ENCODE data around the gene ERC2.

ERC2 gene

DNA sequence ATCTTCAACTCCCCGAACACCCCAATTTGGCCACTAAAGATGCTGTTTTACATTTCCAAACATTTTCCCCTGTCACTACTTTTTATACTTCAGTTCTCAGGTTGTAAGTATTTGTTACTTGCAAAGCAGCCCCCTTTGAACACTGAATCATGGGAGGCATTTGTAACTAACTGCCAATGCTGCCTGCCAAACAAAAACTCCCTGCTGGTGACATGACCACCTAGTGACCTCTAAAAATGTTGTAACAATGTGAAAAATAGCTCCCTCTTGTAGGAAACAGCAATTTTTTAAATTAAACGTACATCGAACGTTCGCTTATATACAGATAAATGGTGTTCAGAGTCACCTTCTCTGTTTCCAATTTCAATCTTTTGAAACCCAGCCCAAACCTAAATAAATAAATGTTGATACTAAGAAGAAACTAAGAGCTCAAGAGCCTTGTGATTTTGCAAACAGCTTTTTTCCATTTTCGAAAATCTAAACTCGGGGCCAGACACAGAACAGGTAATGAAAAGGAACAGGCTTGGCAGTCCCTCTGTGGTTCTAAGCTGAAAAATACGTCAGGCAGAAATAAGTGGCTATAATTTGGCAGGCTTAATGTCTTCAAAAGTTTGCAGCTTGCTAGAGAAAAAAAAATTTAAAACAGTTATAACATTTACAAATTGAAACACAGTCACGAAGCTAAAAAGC, 712.6 kb downstream of the ERC2 start:
- H3K36me3 ChIP-seq (ENCODE audit: control insufficient read depth in 2 of 2, insufficient read depth in 1 of 2, low read length in 2 of 2) = no peaks in the 10 kb centered on the region
- ChIA-PET POLR2A (no interaction called here), CTCF (interaction anchor here (0.6 to 0.9 kb wide), 2 partner anchors 9 to 806 kb away, joined by 4 read pairs; no protein-coding TSS in a partner anchor)
- H3K4me3 ChIP-seq (ENCODE audit: low read depth, low read length) = no peak overlapping the region
- H3K4me1 ChIP-seq (ENCODE audit: control insufficient read depth, insufficient read depth, low read length) = no peaks in the 10 kb centered on the region
- no peak for TF ChIP-seq KLF16 (tag by site-specific recombination; IDR thresholded peaks at IDR 0.05)
- TF ChIP-seq, protein P1, sequence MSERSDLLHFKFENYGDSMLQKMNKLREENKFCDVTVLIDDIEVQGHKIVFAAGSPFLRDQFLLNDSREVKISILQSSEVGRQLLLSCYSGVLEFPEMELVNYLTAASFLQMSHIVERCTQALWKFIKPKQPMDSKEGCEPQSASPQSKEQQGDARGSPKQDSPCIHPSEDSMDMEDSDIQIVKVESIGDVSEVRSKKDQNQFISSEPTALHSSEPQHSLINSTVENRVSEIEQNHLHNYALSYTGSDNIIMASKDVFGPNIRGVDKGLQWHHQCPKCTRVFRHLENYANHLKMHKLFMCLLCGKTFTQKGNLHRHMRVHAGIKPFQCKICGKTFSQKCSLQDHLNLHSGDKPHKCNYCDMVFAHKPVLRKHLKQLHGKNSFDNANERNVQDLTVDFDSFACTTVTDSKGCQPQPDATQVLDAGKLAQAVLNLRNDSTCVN (tag by site-specific recombination; optimal IDR thresholded peaks at IDR 0.05) = no peak
- TF ChIP-seq ZNF529 (tag by site-specific recombination; IDR thresholded peaks at IDR 0.05; ENCODE audit: insufficient replicate concordance) = no peak
- TF ChIP-seq ZNF335 (tag by site-specific recombination; conservative IDR thresholded peaks at IDR 0.05) = no peak
- TF ChIP-seq ZNF391 (tag by site-specific recombination; IDR thresholded peaks at IDR 0.05; ENCODE audit: borderline replicate concordance, low read depth) = no peak
- no peak for TF ChIP-seq ZNF521 (tag by site-specific recombination; IDR thresholded peaks at IDR 0.05)
- no peak for TF ChIP-seq ZNF549 (tag by site-specific recombination; IDR thresholded peaks at IDR 0.05)
- no peak for TF ChIP-seq HOXC10 (CRISPR knock-in tag; IDR thresholded peaks at IDR 0.05)
- TF ChIP-seq, protein P2, sequence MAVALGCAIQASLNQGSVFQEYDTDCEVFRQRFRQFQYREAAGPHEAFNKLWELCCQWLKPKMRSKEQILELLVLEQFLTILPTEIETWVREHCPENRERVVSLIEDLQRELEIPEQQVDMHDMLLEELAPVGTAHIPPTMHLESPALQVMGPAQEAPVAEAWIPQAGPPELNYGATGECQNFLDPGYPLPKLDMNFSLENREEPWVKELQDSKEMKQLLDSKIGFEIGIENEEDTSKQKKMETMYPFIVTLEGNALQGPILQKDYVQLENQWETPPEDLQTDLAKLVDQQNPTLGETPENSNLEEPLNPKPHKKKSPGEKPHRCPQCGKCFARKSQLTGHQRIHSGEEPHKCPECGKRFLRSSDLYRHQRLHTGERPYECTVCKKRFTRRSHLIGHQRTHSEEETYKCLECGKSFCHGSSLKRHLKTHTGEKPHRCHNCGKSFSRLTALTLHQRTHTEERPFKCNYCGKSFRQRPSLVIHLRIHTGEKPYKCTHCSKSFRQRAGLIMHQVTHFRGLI (tag by site-specific recombination; IDR thresholded peaks at IDR 0.05) = no peak
- TF ChIP-seq PRDM6 (tag by site-specific recombination; IDR thresholded peaks at IDR 0.05) = no peak
- no peak overlapping the region for H3K27ac ChIP-seq (ENCODE audit: extremely low read depth, low read depth, low read length)
- H3K9me3 ChIP-seq (ENCODE audit: control insufficient read depth, insufficient read depth, low read depth, low read length) = no peaks in the 10 kb centered on the region

DNA sequence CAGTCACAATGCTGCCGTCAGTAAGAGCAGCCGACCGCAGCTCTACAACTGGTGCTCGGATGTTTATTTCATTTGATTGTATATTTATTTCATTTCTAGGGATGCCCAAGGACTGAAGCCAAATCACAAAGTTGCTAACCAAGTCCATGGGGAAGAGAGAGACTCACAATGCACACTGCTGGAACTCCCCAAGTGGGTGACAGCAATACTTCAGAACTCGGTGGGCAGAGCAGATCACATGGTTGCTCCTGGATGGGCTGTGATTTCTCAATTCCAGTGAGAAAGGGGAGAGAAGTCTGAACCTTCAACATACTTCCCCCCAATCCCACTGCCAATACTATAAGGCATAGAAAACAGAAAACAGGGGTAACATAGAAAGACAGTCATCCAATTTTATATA, 715.4 kb downstream of the ERC2 start:
- H3K27ac ChIP-seq (ENCODE audit: extremely low read depth, low read depth, low read length) = no peak overlapping the region

More for the DNA sequence above, 715.4 kb downstream of the ERC2 start:
- Histone ChIP-seq H3K4me3 (ENCODE audit: low read depth, low read length) (no peak overlapping the region), H3K36me3 (ENCODE audit: control insufficient read depth in 2 of 2, insufficient read depth in 1 of 2, low read length in 2 of 2) (no peaks in the 10 kb centered on the region), H3K9me3 (ENCODE audit: control insufficient read depth, insufficient read depth, low read depth, low read length) (no peaks in the 10 kb centered on the region), H3K4me1 (ENCODE audit: control insufficient read depth, insufficient read depth, low read length) (no peaks in the 10 kb centered on the region)
- TF ChIP-seq TRIM28 (IDR thresholded peaks at IDR 0.05; ENCODE audit: borderline replicate concordance, low read length) (no peak), OVOL3 (tag by site-specific recombination; IDR thresholded peaks at IDR 0.05) (no peak), ZNF341 (tag by site-specific recombination; IDR thresholded peaks at IDR 0.05; ENCODE audit: low read depth) (no peak), ZNF140 (tag by site-specific recombination; IDR thresholded peaks at IDR 0.05) (no peak), ZNF311 (tag by site-specific recombination; IDR thresholded peaks at IDR 0.05; ENCODE audit: borderline replicate concordance) (no peak), ZFP37 (tag by site-specific recombination; IDR thresholded peaks at IDR 0.05) (no peak), ZNF48 (tag by site-specific recombination; IDR thresholded peaks at IDR 0.05) (no peak), ZNF248 (tag by site-specific recombination; IDR thresholded peaks at IDR 0.05) (no peak), ZBTB1 (tag by site-specific recombination; IDR thresholded peaks at IDR 0.05) (no peak), ZNF514 (tag by site-specific recombination; IDR thresholded peaks at IDR 0.05) (no peak), TCF7L2 (IDR thresholded peaks at IDR 0.05; ENCODE audit: borderline replicate concordance, low read depth, low read length) (no peak), ZNF548 (tag by site-specific recombination; IDR thresholded peaks at IDR 0.05) (no peak), ZNF26 (tag by site-specific recombination; IDR thresholded peaks at IDR 0.05) (no peak), ZSCAN4 (tag by site-specific recombination; IDR thresholded peaks at IDR 0.05) (no peak)
- TF ChIP-seq, protein P3, sequence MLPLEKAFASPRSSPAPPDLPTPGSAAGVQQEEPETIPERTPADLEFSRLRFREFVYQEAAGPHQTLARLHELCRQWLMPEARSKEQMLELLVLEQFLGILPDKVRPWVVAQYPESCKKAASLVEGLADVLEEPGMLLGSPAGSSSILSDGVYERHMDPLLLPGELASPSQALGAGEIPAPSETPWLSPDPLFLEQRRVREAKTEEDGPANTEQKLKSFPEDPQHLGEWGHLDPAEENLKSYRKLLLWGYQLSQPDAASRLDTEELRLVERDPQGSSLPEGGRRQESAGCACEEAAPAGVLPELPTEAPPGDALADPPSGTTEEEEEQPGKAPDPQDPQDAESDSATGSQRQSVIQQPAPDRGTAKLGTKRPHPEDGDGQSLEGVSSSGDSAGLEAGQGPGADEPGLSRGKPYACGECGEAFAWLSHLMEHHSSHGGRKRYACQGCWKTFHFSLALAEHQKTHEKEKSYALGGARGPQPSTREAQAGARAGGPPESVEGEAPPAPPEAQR (tag by site-specific recombination; IDR thresholded peaks at IDR 0.05) = no peak
- POLR2A ChIA-PET = no interaction called here
- CTCF ChIA-PET = no interaction called here

Measured in HEK293 (cell line).